ENCODE results near the gene KLF16. TPM values are rescaled to one million over a fixed set of nuclear protein-coding genes. Genes with fewer than 3 reads are reported as not detected.

The KLF16 gene
- total RNA-seq, 1 experiment from 2014 or later, result 64.0 TPM

DNA sequence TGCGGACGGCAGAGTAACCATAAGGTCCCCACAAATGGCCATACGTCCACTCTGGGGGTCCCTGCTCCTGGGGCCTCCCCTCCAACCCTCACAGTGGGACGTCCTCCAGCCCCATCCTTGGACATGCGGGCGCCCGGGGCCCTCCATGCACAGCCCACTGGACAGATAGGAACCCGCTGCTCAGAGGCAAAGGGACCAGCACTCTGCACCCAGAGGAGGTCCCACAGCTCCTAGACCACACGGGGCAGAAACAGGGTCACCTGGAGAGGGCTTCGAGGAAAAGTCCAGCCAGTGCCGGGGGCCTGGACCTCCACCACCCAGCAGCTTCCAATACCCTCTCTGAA, 26.2 kb downstream of the KLF16 start:
- Mint-ChIP-seq H3K27ac (no peak overlapping the region), H3K27me3 (ENCODE audit: low read depth) (no peaks in the 10 kb centered on the region), H3K4me1 (0 out of 2 replicates have a peak, but pooled peaks cover 6% of the 10 kb centered on the region), H3K36me3 (no peaks in the 10 kb centered on the region), H3K4me3 (no peak overlapping the region), H3K9me3 (no peaks in the 10 kb centered on the region)
- POLR2A ChIA-PET, result interaction anchor here (1.2 to 1.5 kb wide), 2 partner anchors 9 to 11 kb away, joined by 5 to 8 read pairs; no protein-coding TSS in a partner anchor
- no peak for DNase-seq (ENCODE audit: low spot score)
- no peak for ATAC-seq
- CTCF ChIA-PET, result interaction anchor here (0.6 to 5.6 kb wide), 37 partner anchors 9 to 506 kb away, joined by 3 to 216 read pairs (median 6); partner anchors contain the start of genes REEP6 and REXO1
- TF ChIP-seq, protein P1, sequence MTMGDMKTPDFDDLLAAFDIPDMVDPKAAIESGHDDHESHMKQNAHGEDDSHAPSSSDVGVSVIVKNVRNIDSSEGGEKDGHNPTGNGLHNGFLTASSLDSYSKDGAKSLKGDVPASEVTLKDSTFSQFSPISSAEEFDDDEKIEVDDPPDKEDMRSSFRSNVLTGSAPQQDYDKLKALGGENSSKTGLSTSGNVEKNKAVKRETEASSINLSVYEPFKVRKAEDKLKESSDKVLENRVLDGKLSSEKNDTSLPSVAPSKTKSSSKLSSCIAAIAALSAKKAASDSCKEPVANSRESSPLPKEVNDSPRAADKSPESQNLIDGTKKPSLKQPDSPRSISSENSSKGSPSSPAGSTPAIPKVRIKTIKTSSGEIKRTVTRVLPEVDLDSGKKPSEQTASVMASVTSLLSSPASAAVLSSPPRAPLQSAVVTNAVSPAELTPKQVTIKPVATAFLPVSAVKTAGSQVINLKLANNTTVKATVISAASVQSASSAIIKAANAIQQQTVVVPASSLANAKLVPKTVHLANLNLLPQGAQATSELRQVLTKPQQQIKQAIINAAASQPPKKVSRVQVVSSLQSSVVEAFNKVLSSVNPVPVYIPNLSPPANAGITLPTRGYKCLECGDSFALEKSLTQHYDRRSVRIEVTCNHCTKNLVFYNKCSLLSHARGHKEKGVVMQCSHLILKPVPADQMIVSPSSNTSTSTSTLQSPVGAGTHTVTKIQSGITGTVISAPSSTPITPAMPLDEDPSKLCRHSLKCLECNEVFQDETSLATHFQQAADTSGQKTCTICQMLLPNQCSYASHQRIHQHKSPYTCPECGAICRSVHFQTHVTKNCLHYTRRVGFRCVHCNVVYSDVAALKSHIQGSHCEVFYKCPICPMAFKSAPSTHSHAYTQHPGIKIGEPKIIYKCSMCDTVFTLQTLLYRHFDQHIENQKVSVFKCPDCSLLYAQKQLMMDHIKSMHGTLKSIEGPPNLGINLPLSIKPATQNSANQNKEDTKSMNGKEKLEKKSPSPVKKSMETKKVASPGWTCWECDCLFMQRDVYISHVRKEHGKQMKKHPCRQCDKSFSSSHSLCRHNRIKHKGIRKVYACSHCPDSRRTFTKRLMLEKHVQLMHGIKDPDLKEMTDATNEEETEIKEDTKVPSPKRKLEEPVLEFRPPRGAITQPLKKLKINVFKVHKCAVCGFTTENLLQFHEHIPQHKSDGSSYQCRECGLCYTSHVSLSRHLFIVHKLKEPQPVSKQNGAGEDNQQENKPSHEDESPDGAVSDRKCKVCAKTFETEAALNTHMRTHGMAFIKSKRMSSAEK (CRISPR knock-in tag; IDR thresholded peaks at IDR 0.05; ENCODE audit: borderline replicate concordance), result no peak
- TF ChIP-seq FOXJ3 (CRISPR knock-in tag; IDR thresholded peaks at IDR 0.05; ENCODE audit: borderline replicate concordance) (no peak), SP1 (CRISPR knock-in tag; conservative IDR thresholded peaks at IDR 0.05) (no peak), NR2C2 (CRISPR knock-in tag; IDR thresholded peaks at IDR 0.05) (no peak), FOXP1 (CRISPR knock-in tag; IDR thresholded peaks at IDR 0.05; ENCODE audit: borderline replicate concordance) (no peak), NFYB (CRISPR knock-in tag; conservative IDR thresholded peaks at IDR 0.05; ENCODE audit: low read depth) (no peak), ZNF416 (CRISPR knock-in tag; IDR thresholded peaks at IDR 0.05) (no peak), IRF2 (CRISPR knock-in tag; IDR thresholded peaks at IDR 0.05; ENCODE audit: borderline replicate concordance, low read depth) (no peak), CREB1 (CRISPR knock-in tag; IDR thresholded peaks at IDR 0.05) (no peak), RORB (CRISPR knock-in tag; IDR thresholded peaks at IDR 0.05) (no peak), MYBL2 (CRISPR knock-in tag; IDR thresholded peaks at IDR 0.05) (no peak), ZNF317 (CRISPR knock-in tag; IDR thresholded peaks at IDR 0.05; ENCODE audit: borderline replicate concordance, low read depth) (no peak), NFATC4 (CRISPR knock-in tag; IDR thresholded peaks at IDR 0.05) (no peak)
- TF ChIP-seq, protein P2, sequence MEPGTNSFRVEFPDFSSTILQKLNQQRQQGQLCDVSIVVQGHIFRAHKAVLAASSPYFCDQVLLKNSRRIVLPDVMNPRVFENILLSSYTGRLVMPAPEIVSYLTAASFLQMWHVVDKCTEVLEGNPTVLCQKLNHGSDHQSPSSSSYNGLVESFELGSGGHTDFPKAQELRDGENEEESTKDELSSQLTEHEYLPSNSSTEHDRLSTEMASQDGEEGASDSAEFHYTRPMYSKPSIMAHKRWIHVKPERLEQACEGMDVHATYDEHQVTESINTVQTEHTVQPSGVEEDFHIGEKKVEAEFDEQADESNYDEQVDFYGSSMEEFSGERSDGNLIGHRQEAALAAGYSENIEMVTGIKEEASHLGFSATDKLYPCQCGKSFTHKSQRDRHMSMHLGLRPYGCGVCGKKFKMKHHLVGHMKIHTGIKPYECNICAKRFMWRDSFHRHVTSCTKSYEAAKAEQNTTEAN (CRISPR knock-in tag; IDR thresholded peaks at IDR 0.05), result no peak
- TF ChIP-seq, protein P3, sequence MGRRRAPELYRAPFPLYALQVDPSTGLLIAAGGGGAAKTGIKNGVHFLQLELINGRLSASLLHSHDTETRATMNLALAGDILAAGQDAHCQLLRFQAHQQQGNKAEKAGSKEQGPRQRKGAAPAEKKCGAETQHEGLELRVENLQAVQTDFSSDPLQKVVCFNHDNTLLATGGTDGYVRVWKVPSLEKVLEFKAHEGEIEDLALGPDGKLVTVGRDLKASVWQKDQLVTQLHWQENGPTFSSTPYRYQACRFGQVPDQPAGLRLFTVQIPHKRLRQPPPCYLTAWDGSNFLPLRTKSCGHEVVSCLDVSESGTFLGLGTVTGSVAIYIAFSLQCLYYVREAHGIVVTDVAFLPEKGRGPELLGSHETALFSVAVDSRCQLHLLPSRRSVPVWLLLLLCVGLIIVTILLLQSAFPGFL (CRISPR knock-in tag; IDR thresholded peaks at IDR 0.05; ENCODE audit: borderline replicate concordance), result no peak
- TF ChIP-seq, protein P4, sequence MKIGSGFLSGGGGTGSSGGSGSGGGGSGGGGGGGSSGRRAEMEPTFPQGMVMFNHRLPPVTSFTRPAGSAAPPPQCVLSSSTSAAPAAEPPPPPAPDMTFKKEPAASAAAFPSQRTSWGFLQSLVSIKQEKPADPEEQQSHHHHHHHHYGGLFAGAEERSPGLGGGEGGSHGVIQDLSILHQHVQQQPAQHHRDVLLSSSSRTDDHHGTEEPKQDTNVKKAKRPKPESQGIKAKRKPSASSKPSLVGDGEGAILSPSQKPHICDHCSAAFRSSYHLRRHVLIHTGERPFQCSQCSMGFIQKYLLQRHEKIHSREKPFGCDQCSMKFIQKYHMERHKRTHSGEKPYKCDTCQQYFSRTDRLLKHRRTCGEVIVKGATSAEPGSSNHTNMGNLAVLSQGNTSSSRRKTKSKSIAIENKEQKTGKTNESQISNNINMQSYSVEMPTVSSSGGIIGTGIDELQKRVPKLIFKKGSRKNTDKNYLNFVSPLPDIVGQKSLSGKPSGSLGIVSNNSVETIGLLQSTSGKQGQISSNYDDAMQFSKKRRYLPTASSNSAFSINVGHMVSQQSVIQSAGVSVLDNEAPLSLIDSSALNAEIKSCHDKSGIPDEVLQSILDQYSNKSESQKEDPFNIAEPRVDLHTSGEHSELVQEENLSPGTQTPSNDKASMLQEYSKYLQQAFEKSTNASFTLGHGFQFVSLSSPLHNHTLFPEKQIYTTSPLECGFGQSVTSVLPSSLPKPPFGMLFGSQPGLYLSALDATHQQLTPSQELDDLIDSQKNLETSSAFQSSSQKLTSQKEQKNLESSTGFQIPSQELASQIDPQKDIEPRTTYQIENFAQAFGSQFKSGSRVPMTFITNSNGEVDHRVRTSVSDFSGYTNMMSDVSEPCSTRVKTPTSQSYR (CRISPR knock-in tag; IDR thresholded peaks at IDR 0.05), result no peak
- TF ChIP-seq, protein P5, sequence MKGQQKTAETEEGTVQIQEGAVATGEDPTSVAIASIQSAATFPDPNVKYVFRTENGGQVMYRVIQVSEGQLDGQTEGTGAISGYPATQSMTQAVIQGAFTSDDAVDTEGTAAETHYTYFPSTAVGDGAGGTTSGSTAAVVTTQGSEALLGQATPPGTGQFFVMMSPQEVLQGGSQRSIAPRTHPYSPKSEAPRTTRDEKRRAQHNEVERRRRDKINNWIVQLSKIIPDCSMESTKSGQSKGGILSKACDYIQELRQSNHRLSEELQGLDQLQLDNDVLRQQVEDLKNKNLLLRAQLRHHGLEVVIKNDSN (CRISPR knock-in tag; IDR thresholded peaks at IDR 0.05), result no peak
- TF ChIP-seq, protein P6, sequence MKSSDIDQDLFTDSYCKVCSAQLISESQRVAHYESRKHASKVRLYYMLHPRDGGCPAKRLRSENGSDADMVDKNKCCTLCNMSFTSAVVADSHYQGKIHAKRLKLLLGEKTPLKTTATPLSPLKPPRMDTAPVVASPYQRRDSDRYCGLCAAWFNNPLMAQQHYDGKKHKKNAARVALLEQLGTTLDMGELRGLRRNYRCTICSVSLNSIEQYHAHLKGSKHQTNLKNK (CRISPR knock-in tag; IDR thresholded peaks at IDR 0.05), result no peak
- TF ChIP-seq, protein P7, sequence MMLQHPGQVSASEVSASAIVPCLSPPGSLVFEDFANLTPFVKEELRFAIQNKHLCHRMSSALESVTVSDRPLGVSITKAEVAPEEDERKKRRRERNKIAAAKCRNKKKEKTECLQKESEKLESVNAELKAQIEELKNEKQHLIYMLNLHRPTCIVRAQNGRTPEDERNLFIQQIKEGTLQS (CRISPR knock-in tag; conservative IDR thresholded peaks at IDR 0.05), result no peak

Data from WTC11 (cell line).